ENCODE results near the gene HOXA9. TPM values are rescaled to one million over a fixed set of nuclear protein-coding genes. Genes with fewer than 3 reads are reported as not detected.

Gene HOXA9
- total RNA-seq, 1 donor from 2014 or later, result not detected

GRCh38 chr7:27207348-27207985 is 42.1 kb upstream of the HOXA9 start:
- no peak for DNase-seq (ENCODE audit: low read depth)
- H3K27me3 ChIP-seq (ENCODE audit: control insufficient read depth, insufficient read depth, low read length), result peaks cover 69% of the 10 kb centered on the region
- no peak for TF ChIP-seq CTCF (IDR thresholded peaks at IDR 0.05; ENCODE audit: insufficient read depth, low read length, severe bottlenecking)
- H3K4me3 ChIP-seq (ENCODE audit: low read depth, low read length), result no peak overlapping the region
- H3K36me3 ChIP-seq (ENCODE audit: control insufficient read depth, insufficient read depth, low read length), result no peaks in the 10 kb centered on the region
- no peak for FAIRE-seq

DNA sequence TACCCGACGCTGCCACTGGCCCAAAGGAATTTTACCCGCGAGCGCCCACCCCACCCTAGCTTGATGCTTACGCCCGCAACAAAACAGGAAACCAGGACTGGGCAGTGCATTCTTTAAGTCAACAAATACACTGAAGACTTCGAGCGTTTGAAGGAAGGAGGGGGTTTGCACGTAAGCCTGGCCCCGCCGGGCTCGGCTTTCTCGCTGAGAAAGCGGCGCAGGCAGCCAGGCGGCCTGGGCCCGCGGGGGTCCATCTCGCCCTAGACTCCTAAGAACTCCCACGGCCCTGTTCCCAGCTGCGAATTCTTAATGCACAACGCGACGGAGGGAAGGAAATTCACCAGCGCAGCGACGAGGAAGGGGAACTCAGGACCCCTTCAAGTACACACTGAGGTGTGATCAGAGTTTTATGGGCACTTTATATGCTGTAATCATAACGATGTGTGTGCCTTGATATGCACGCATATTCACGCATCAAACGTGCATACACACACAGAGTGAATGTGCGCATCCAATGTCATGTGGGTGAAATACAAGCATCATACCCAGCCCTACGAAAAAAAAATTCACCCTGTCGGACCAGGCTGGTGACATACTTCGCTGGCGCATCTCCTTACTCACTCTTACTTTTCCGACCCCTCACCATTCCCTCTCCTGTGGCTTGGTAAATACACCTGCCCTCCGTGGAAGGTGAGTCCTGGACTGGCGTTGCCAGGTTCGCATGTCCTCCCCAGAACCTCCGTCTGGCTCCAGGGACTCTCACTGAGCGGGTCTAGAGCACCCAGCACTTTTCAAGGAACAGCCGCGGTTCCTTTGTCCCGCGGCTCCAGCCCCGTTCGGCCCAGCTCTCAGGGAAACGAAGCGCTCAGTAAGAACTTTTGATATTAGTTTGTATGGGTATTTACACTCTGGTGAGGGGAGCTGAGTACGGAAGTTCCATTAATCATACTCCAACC is 40.3 kb upstream of the HOXA9 start:
- no peaks in the 10 kb centered on the region for H3K36me3 ChIP-seq (ENCODE audit: control insufficient read depth, insufficient read depth, low read length)
- peaks cover 71% of the 10 kb centered on the region for H3K27me3 ChIP-seq (ENCODE audit: control insufficient read depth, insufficient read depth, low read length)
- DNase-seq (ENCODE audit: low read depth) (no peak), FAIRE-seq (no peak)
- no peak for TF ChIP-seq CTCF (IDR thresholded peaks at IDR 0.05; ENCODE audit: insufficient read depth, low read length, severe bottlenecking)
- no peak overlapping the region for H3K4me3 ChIP-seq (ENCODE audit: low read depth, low read length)

GRCh38 chr7:27204851-27205322 is 39.5 kb upstream of the HOXA9 start:
- TF ChIP-seq CTCF (IDR thresholded peaks at IDR 0.05; ENCODE audit: insufficient read depth, low read length, severe bottlenecking), result no peak
- Histone ChIP-seq H3K36me3 (ENCODE audit: control insufficient read depth, insufficient read depth, low read length) (no peaks in the 10 kb centered on the region), H3K27me3 (ENCODE audit: control insufficient read depth, insufficient read depth, low read length) (peaks cover 73% of the 10 kb centered on the region), H3K4me3 (ENCODE audit: low read depth, low read length) (no peak overlapping the region)
- FAIRE-seq (no peak), DNase-seq (ENCODE audit: low read depth) (no peak)

GRCh38 chr7:27203964-27204594 is 38.7 kb upstream of the HOXA9 start:
- no peak overlapping the region for H3K4me3 ChIP-seq (ENCODE audit: low read depth, low read length)
- FAIRE-seq (no peak), DNase-seq (ENCODE audit: low read depth) (no peak)
- H3K36me3 ChIP-seq (ENCODE audit: control insufficient read depth, insufficient read depth, low read length), result no peaks in the 10 kb centered on the region
- H3K27me3 ChIP-seq (ENCODE audit: control insufficient read depth, insufficient read depth, low read length), result peaks cover 67% of the 10 kb centered on the region
- TF ChIP-seq CTCF (IDR thresholded peaks at IDR 0.05; ENCODE audit: insufficient read depth, low read length, severe bottlenecking), result no peak

GRCh38 chr7:27203365-27203953 is 38.1 kb upstream of the HOXA9 start:
- Histone ChIP-seq H3K36me3 (ENCODE audit: control insufficient read depth, insufficient read depth, low read length) (no peaks in the 10 kb centered on the region), H3K4me3 (ENCODE audit: low read depth, low read length) (no peak overlapping the region), H3K27me3 (ENCODE audit: control insufficient read depth, insufficient read depth, low read length) (peaks cover 73% of the 10 kb centered on the region)
- DNase-seq (ENCODE audit: low read depth), result no peak
- no peak for FAIRE-seq
- TF ChIP-seq CTCF (IDR thresholded peaks at IDR 0.05; ENCODE audit: insufficient read depth, low read length, severe bottlenecking), result no peak

Data from bronchial epithelial cell (primary cell).